Stimulated activated memory B cell treated with anti-CD40 and anti-IgM and Interleukin-4, amounts not matched to agents 10 μg/mL and 1 μg/mL and 100 μg/mL, for 72 hours (primary cell): Measurements from ENCODE around the gene COG1.

Experiments used
- ATAC-seq: fragments of 150-1000 bp; cut with Tn5 transposase; 2 replicates; pipeline ENCODE4 v1.10.0; 2021
- H3K27ac Mint-ChIP-seq: one replicate; pipeline ENCODE4 v1.8.0; 2022; ENCODE audit warnings: mild to moderate bottlenecking, mixed read lengths
- H3K27me3 Mint-ChIP-seq: one replicate; pipeline ENCODE4 v1.8.0; 2022; ENCODE audit warnings: mixed read lengths
- H3K36me3 Mint-ChIP-seq: one replicate; pipeline ENCODE4 v1.8.0; 2022; ENCODE audit warnings: mixed read lengths
- H3K4me1 Mint-ChIP-seq: one replicate; pipeline ENCODE4 v1.8.0; 2022; ENCODE audit warnings: mixed read lengths
- H3K4me3 Mint-ChIP-seq: one replicate; pipeline ENCODE4 v1.8.0; 2022; ENCODE audit warnings: mild to moderate bottlenecking, moderate library complexity, mixed read lengths
- H3K9me3 Mint-ChIP-seq: one replicate; pipeline ENCODE4 v1.8.0; 2022; ENCODE audit warnings: mixed read lengths

Gene COG1

DNA sequence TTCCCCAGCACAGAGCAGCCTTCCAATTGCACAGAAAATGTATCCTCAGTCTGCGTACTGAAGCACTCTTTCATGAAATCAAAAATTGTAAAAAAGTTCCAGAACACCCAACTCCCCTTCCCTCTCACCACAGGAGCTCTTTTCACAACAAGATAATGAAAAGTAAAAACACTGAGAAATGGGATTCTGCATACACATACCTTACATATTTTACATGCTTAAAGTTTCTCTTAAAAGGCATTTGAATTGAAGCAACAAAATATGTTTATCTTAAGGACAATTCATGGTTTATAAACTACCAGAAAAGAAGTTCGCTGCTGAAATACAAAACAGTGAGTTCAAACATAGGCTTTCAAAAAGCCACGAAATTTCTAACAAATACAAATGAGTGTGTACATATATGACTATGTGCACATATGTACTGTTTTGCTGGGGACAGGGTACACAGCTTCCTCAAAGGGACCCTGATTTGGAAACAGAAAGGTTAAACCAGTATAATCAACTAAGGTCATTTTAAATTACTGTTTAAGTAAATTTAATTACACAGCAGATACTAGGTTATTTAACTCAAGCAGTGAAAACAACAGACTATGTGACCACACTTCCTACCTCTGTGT is 33.8 kb downstream of the COG1 start:
- H3K27me3 Mint-ChIP-seq = no peaks in the 10 kb centered on the region
- H3K36me3 Mint-ChIP-seq = peaks cover 10% of the 10 kb centered on the region
- H3K4me3 Mint-ChIP-seq = no peak overlapping the region
- H3K4me1 Mint-ChIP-seq = peaks cover 61% of the 10 kb centered on the region
- H3K9me3 Mint-ChIP-seq = no peaks in the 10 kb centered on the region
- no peak for ATAC-seq
- H3K27ac Mint-ChIP-seq = peak overlapping the region; percentile 24

DNA sequence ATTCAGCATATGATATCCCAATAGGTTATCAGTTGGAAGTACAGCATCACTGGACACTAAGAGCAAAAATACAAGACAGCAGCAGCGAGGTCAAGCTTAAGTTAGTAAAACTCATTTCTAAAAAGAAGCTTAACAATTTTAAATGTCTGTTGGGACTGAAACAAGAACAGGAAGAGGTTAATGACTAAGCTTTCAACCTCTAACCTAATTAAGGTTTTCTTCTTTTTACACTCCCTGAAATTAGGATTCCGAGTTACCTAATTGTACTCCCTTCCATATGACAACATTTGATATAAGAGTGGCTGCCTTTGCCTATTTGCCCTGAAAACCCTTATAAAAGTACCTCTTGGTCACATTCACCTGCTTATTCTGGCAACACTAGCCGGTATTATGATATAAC is 34.5 kb downstream of the COG1 start:
- Mint-ChIP-seq H3K36me3 (peaks cover 10% of the 10 kb centered on the region), H3K27ac (peak overlapping the region; percentile 24), H3K4me1 (peaks cover 61% of the 10 kb centered on the region), H3K9me3 (no peaks in the 10 kb centered on the region), H3K27me3 (no peaks in the 10 kb centered on the region), H3K4me3 (no peak overlapping the region)
- no peak for ATAC-seq

DNA sequence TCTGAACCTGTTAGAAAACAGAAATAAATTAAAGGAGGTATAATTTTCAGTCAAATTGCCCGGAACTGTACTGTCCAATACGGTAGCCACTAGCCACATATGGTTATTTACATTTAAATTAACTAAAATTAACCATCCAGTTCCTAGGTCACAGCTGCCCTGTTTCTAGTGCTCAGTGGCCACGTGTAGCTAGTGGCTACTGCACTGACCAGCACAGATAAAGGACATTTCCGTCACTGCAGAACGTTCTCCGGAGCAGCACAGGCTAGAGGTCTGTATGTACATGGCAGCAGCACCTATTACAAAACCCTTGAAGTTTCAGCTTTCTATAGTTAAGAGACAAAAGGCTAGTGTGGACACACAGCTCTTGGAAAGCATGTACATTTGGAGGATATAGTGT is 35.1 kb downstream of the COG1 start:
- Mint-ChIP-seq H3K36me3 (peaks cover 6% of the 10 kb centered on the region), H3K27ac (no peak overlapping the region), H3K9me3 (no peaks in the 10 kb centered on the region), H3K27me3 (no peaks in the 10 kb centered on the region), H3K4me1 (peaks cover 63% of the 10 kb centered on the region), H3K4me3 (no peak overlapping the region)
- no peak for ATAC-seq

DNA sequence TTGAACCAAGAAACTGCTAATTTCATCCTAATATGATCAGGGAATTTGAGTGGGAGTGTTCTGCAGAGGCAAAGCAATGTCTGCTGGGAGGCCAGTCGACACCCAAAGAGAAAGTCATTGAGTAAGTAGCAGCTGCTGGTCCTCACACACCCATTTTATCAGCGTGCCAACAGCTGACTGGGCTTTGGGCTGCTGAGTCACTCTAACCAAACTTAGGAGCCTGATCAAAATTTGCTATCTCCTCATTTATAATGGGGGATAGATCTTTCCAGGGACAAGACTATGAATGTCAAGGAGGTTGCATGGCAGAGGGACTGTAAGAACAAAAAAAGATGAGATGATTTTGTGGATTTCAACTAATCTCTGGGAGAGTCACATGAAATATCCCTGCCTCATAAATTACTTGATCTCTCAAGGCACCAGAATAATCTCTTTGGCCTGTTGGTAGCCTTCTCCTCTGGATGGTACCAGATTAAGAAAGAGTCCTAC is 35.9 kb downstream of the COG1 start:
- H3K4me3 Mint-ChIP-seq = no peak overlapping the region

DNA sequence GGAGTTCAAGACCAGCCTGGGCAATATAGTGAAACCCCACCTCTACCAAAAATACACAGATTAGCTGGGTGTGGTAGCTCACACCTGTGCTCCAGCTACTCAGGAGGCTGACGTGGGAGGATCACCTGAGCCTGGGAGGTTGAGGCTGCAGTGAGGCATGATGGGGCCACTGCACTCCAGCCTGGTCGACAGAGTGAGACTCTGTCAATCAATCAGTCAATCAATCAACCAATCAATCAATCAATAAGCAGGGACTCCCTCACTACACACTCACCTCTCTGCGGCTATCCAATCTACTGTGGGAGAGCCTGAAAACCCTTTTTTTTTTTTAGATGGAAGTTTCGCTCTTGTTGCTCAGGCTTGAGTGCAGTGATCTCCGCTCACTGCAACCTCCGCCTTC is 37.2 kb downstream of the COG1 start:
- Mint-ChIP-seq H3K4me3 (no peak overlapping the region), H3K27ac (no peak overlapping the region), H3K9me3 (no peaks in the 10 kb centered on the region), H3K36me3 (peaks cover 6% of the 10 kb centered on the region), H3K4me1 (peaks cover 67% of the 10 kb centered on the region), H3K27me3 (no peaks in the 10 kb centered on the region)
- no peak for ATAC-seq

More for the DNA sequence above, 35.9 kb downstream of the COG1 start:
- ATAC-seq = no peak
- Mint-ChIP-seq H3K36me3 (peaks cover 6% of the 10 kb centered on the region), H3K9me3 (no peaks in the 10 kb centered on the region), H3K27me3 (no peaks in the 10 kb centered on the region), H3K27ac (peak overlapping the region; percentile 47), H3K4me1 (peaks cover 72% of the 10 kb centered on the region)

DNA sequence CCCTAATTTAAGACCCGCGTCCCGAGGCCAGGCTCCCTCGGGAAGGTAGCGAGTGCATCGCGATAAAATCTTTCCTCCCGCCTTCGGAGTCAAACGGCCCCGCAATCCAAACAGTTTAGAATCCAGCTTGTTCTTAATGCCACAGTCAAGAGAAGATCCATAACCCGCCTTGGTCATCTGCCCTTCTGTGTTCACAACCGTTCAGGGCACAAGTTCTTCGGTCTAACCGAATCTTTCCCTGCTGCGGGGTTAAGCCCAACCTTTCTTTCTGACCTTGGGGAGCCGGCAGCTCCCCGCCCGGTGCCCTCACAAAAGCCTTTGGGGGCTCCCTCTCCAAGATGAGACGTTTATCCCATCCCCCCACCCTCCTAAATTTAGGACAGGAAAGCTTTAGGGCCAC is 38.5 kb downstream of the COG1 start:
- Mint-ChIP-seq H3K27ac (peak overlapping the region; percentile 90), H3K36me3 (peaks cover 15% of the 10 kb centered on the region), H3K27me3 (no peaks in the 10 kb centered on the region), H3K4me1 (peaks cover 74% of the 10 kb centered on the region), H3K9me3 (no peaks in the 10 kb centered on the region), H3K4me3 (peak overlapping the region; percentile 83)
- ATAC-seq = no peak

- no peaks in the 10 kb centered on the region for H3K27me3 Mint-ChIP-seq
- peaks cover 68% of the 10 kb centered on the region for H3K4me1 Mint-ChIP-seq
- H3K36me3 Mint-ChIP-seq = peaks cover 13% of the 10 kb centered on the region
- peak overlapping the region; percentile 83 for H3K4me3 Mint-ChIP-seq
- H3K27ac Mint-ChIP-seq = peak overlapping the region; percentile 90
- ATAC-seq = peak; percentile 96
- H3K9me3 Mint-ChIP-seq = no peaks in the 10 kb centered on the region
These were observed 39.2 kb downstream of the COG1 start for GRCh38 chr17:73231841-73232586.

DNA sequence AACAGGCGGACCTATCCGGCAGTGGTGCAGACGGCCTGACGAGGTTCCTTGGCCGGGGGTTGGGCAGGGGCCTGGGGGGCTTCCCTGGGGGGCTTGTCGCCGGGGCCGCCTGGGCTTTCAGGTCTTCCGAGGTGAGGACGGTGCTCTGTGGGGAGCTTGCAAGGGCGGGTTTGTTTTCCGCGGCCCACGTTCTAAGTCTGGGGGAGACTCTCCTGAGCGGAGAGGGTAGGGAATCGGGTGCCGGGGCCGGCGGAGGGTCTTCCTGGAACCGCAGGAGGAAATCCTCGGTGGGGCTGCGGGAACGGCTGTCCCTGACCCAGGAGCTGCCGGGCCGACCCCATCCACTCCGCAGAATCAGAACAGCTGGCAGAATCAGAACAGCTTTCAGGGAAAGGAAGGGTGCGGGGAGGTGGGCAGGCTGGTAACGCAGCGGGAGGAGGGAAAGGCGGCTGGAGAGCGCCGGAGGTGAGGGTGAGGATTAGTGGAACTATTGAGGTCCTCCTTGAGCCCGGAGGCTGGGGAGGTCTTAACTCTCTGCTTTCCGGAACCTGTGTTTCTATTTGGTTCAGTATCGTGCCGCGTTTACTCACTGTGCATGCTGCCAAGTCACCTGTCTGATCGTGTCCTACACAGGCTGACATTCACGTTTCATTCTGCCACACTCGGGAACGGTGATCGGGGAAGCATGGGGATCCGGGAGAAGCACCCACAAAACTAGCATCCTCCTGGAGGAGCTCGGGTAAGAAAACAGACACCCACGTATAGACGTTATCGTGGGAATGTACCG is 39.9 kb downstream of the COG1 start:
- Mint-ChIP-seq H3K27me3 (no peaks in the 10 kb centered on the region), H3K36me3 (peaks cover 18% of the 10 kb centered on the region), H3K27ac (peak overlapping the region; percentile 90), H3K9me3 (no peaks in the 10 kb centered on the region), H3K4me3 (peak overlapping the region; percentile 83), H3K4me1 (peaks cover 66% of the 10 kb centered on the region)
- peak; percentile 62 for ATAC-seq

- peaks cover 63% of the 10 kb centered on the region for H3K4me1 Mint-ChIP-seq
- H3K4me3 Mint-ChIP-seq = no peak overlapping the region
- H3K9me3 Mint-ChIP-seq = no peaks in the 10 kb centered on the region
- H3K27me3 Mint-ChIP-seq = no peaks in the 10 kb centered on the region
- ATAC-seq = no peak
- H3K36me3 Mint-ChIP-seq = peaks cover 19% of the 10 kb centered on the region
- no peak overlapping the region for H3K27ac Mint-ChIP-seq
These were observed 41.9 kb downstream of the COG1 start for GRCh38 chr17:73234736-73235135.

DNA sequence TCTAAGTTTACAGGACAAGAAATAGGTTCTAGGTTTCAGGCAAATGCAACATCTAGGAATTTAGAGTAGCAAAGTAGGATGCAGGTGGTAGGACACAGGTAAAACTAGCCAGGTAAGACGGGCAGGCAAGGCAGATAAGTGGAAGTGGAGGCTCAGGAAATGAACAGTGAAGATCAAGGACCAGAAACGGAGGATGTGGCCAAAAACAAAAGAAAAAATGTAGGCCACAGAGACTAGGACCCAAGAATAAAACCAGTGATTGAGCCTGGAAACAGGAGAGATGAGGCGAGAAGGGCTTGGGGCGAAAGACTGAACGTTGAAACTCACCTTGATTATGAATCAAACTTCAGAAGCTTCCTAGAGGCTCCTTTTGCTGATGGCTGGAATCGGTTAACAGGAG is 44.9 kb downstream of the COG1 start:
- H3K4me1 Mint-ChIP-seq = peaks cover 48% of the 10 kb centered on the region
- no peaks in the 10 kb centered on the region for H3K27me3 Mint-ChIP-seq
- H3K4me3 Mint-ChIP-seq = peak overlapping the region; percentile 2
- no peaks in the 10 kb centered on the region for H3K9me3 Mint-ChIP-seq
- H3K36me3 Mint-ChIP-seq = peaks cover 32% of the 10 kb centered on the region
- ATAC-seq = no peak
- no peak overlapping the region for H3K27ac Mint-ChIP-seq

DNA sequence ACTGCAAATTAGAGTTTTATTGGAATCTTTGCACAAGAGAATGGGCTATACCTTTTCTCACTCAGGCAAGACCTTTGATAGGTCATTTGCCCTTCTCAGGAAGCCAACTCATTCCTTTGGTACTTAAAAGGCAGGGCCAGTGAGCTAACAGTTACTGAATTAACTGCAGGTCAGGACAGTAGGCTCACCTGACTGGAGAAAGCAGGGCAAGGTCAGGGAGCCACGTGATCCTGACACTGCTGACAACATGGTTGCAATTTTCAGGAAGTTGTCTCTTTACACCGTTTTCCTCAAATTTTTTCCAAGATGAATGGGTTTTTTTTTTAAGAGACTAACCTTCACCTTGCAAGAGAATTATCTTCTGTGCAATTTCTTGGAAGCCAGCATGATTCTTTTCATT is 47.7 kb downstream of the COG1 start:
- H3K9me3 Mint-ChIP-seq = no peaks in the 10 kb centered on the region
- H3K36me3 Mint-ChIP-seq = peaks cover 42% of the 10 kb centered on the region
- peaks cover 33% of the 10 kb centered on the region for H3K4me1 Mint-ChIP-seq
- H3K27ac Mint-ChIP-seq = no peak overlapping the region
- no peak for ATAC-seq
- H3K27me3 Mint-ChIP-seq = no peaks in the 10 kb centered on the region
- H3K4me3 Mint-ChIP-seq = no peak overlapping the region

DNA sequence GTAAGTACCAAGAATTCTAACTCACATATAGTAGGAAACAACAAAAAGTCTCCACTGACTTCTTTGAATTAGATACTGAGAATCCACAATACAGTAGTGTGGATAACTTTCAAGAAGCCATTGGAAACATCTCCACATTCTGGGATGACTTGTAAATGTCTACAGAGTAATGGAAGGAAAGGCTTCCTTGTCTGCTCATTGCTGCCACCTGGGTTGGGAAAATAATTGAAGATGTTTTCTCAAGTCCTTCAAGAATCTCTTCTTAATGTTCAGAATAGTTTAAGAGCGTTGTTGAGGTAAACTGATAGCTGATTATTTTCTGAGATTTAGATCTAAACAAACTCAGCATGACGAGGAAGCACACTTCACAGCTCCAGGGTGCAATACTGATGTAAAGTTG is 54.9 kb downstream of the COG1 start:
- H3K9me3 Mint-ChIP-seq = no peaks in the 10 kb centered on the region
- H3K4me1 Mint-ChIP-seq = no peaks in the 10 kb centered on the region
- H3K36me3 Mint-ChIP-seq = peaks cover 20% of the 10 kb centered on the region
- ATAC-seq = no peak
- no peaks in the 10 kb centered on the region for H3K27me3 Mint-ChIP-seq
- no peak overlapping the region for H3K4me3 Mint-ChIP-seq
- H3K27ac Mint-ChIP-seq = no peak overlapping the region

- Mint-ChIP-seq H3K27me3 (no peaks in the 10 kb centered on the region), H3K27ac (no peak overlapping the region), H3K4me3 (no peak overlapping the region), H3K36me3 (peaks cover 15% of the 10 kb centered on the region), H3K9me3 (no peaks in the 10 kb centered on the region), H3K4me1 (no peaks in the 10 kb centered on the region)
- no peak for ATAC-seq
These were observed 55.7 kb downstream of the COG1 start for GRCh38 chr17:73248532-73248931.

DNA sequence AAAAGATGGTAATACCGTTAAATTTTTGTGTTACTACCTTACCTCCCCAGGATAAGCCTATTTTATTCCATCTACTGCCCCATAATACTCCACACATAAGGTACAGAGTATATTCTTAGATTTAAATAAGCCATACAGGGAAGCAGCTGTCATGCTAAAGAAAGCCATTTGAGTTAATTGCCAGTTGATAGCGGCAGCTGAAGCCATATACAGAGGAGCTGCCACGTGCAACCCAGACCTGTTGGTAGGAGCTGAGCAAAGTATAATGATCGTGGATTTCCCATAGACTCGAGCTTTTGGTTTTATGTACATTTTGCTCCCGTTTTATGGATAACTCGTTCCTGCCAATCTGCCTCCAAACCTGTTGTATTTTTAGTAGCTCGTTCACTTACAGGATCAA is 56.8 kb downstream of the COG1 start:
- no peak for ATAC-seq
- H3K4me1 Mint-ChIP-seq = no peaks in the 10 kb centered on the region

DNA sequence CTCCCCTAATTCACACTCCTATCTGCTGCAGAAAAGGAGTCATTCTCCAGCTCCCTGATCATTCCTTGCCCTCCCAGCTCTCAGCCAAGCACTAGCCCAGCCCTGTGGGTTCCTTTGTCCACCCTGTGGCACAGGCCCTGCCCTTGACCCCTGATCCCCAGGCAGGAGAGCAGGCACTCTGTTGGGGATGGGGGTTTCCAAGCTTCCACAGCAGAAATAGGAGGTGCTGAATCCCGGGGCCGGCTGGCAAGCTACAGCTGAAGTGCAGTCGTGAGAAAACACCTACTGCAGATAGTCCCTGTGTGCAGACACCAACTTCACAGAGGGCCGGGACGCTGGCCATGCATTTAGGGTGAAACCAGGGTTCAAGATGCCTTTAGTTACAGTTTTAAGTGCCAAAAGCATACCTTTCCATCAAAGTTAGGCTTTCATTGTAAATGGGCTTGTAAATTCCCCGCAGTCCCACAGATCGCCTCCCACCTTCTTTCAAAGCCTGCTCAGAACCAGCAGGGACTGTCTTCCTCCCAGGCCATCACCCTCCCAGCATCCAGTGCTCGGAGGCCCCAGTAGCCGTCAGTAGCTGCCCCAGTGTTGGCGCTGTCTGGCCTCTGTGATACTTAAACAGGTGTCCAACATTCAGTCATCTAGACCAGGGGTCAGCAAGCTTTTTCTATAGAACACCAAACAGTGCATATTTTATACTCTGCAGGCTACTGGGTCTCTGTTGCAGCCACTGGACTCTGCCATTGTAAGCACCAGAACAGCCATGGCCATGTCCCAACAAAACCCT is 58.2 kb downstream of the COG1 start:
- H3K4me3 Mint-ChIP-seq = no peak overlapping the region
- ATAC-seq = no peak
- peaks cover 7% of the 10 kb centered on the region for H3K36me3 Mint-ChIP-seq
- no peak overlapping the region for H3K27ac Mint-ChIP-seq
- no peaks in the 10 kb centered on the region for H3K27me3 Mint-ChIP-seq
- H3K9me3 Mint-ChIP-seq = no peaks in the 10 kb centered on the region
- peaks cover 5% of the 10 kb centered on the region for H3K4me1 Mint-ChIP-seq

More for the DNA sequence above, 56.8 kb downstream of the COG1 start:
- H3K9me3 Mint-ChIP-seq = no peaks in the 10 kb centered on the region
- H3K36me3 Mint-ChIP-seq = peaks cover 11% of the 10 kb centered on the region
- H3K27ac Mint-ChIP-seq = no peak overlapping the region
- H3K4me3 Mint-ChIP-seq = no peak overlapping the region
- no peaks in the 10 kb centered on the region for H3K27me3 Mint-ChIP-seq
